ENCODE measurements around the gene TRIOBP. TPM values are rescaled to one million over a fixed set of nuclear protein-coding genes. Genes with fewer than 3 reads are reported as not detected.

TRIOBP gene
- total RNA-seq, 1 experiment from 2014 or later, result 170 TPM

DNA sequence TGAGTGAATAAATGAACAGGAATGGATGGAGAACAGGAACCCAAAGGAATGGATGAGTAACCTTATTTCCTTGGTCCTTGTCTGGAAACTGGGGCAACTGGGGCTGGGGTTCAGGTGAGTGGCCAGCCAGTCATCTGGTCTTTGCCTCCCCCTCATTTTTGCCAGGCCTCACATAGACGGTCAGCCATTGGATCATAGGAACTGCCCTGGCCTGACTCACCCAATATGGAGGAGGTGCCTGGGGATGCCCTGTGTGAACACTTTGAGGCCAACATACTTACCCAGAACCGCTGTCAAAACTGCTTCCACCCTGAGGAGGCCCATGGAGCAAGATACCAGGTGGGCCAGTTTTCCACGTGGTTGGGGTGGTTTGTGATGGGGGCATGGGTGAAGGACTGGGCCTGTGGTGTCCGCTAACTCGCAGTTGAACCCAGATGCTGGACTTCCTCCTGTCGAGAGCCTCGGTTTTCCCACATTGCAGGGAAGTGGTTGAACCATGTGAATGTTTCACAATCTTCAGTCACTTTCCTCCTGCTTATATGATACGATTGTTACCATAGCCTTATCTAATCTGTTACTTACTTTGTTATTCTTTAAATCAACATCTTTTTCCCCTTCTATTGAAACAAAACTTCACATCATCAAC lies 4.4 kb downstream of the TRIOBP start:
- Histone ChIP-seq H4K20me1 (ENCODE audit: insufficient read depth) (no peaks in the 10 kb centered on the region), H3K9me3 (ENCODE audit: insufficient read depth, low read depth) (no peaks in the 10 kb centered on the region), H3K27me3 (ENCODE audit: insufficient read depth, low read depth) (no peaks in the 10 kb centered on the region), H3K79me2 (ENCODE audit: low read depth) (no peaks in the 10 kb centered on the region), H3K4me2 (no peak overlapping the region), H3K4me3 (no peak overlapping the region), H3F3A (ENCODE audit: insufficient read depth, low read depth) (peaks cover 23% of the 10 kb centered on the region), H3K9me2 (ENCODE audit: insufficient read depth) (no peaks in the 10 kb centered on the region), H3K27ac (no peak overlapping the region), H3K36me3 (ENCODE audit: low read depth) (no peaks in the 10 kb centered on the region), H3K4me1 (replicated peaks; ENCODE audit: insufficient read depth) (peaks cover 9% of the 10 kb centered on the region), H2AFZ (no peak overlapping the region)
- no TSS peak for BruUV-seq (replicated peaks)
- no peak for DNase-seq
- ChIA-PET CTCF (no interaction called here), POLR2A (ENCODE audit: unreplicated experiment) (no interaction called here)
- intact Hi-C loops (cut with micrococcal nuclease; ENCODE audit: unreplicated experiment), result no loop called here
- no peak for TF ChIP-seq EZH2 (IDR thresholded peaks at IDR 0.05; ENCODE audit: low read depth)
- TF ChIP-seq, protein P1, sequence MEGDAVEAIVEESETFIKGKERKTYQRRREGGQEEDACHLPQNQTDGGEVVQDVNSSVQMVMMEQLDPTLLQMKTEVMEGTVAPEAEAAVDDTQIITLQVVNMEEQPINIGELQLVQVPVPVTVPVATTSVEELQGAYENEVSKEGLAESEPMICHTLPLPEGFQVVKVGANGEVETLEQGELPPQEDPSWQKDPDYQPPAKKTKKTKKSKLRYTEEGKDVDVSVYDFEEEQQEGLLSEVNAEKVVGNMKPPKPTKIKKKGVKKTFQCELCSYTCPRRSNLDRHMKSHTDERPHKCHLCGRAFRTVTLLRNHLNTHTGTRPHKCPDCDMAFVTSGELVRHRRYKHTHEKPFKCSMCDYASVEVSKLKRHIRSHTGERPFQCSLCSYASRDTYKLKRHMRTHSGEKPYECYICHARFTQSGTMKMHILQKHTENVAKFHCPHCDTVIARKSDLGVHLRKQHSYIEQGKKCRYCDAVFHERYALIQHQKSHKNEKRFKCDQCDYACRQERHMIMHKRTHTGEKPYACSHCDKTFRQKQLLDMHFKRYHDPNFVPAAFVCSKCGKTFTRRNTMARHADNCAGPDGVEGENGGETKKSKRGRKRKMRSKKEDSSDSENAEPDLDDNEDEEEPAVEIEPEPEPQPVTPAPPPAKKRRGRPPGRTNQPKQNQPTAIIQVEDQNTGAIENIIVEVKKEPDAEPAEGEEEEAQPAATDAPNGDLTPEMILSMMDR (conservative IDR thresholded peaks at IDR 0.05), result no peak

- Histone ChIP-seq H2AFZ (no peak overlapping the region), H3K27ac (no peak overlapping the region), H3K4me1 (replicated peaks; ENCODE audit: insufficient read depth) (no peaks in the 10 kb centered on the region), H3F3A (ENCODE audit: insufficient read depth, low read depth) (peaks cover 19% of the 10 kb centered on the region; the same call in 1 of the 2 replicates), H3K4me2 (no peak overlapping the region), H3K36me3 (ENCODE audit: low read depth) (no peaks in the 10 kb centered on the region), H3K27me3 (ENCODE audit: insufficient read depth, low read depth) (no peaks in the 10 kb centered on the region), H3K4me3 (no peak overlapping the region), H3K9me2 (ENCODE audit: insufficient read depth) (no peaks in the 10 kb centered on the region), H3K79me2 (ENCODE audit: low read depth) (no peaks in the 10 kb centered on the region), H4K20me1 (ENCODE audit: insufficient read depth) (no peaks in the 10 kb centered on the region), H3K9me3 (ENCODE audit: insufficient read depth, low read depth) (no peaks in the 10 kb centered on the region)
- POLR2A ChIA-PET (ENCODE audit: unreplicated experiment), result interaction anchor here (0.6 kb wide), 1 partner anchor 1482 kb away, joined by 3 read pairs; no protein-coding TSS in a partner anchor
- DNase-seq, result no peak
- TF ChIP-seq, protein P1 (conservative IDR thresholded peaks at IDR 0.05), result no peak
- TF ChIP-seq EZH2 (IDR thresholded peaks at IDR 0.05; ENCODE audit: low read depth), result no peak
- BruUV-seq (replicated peaks), result no TSS peak
- CTCF ChIA-PET, result no interaction called here
- intact Hi-C loops (cut with micrococcal nuclease; ENCODE audit: unreplicated experiment), result no loop called here
Measured at GRCh38 chr22:37703906-37704305, 7.1 kb downstream of the TRIOBP start.

DNA sequence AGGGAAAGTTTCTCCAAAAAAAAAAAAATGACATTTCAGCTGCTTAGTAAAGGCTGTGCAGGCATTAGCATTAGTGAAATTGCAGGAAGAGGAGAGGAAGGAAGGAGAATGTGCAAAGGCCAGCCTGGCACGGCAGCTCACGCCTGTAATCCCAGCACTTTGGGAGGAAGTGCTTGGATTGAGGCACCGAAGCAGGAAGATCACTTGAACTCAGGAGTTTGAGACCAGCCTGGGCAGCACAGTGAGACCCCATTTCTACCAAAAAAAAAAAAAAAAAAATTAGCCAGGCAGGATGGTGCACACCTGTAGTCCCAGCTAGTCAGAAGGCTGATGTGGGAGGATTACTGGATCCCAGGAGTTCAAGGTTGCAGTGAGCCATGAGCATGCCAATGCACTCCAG lies 7.8 kb downstream of the TRIOBP start:
- BruUV-seq (replicated peaks), result no TSS peak
- peaks cover 19% of the 10 kb centered on the region; the same call in 1 of the 2 replicates for H3F3A ChIP-seq (ENCODE audit: insufficient read depth, low read depth)
- CTCF ChIA-PET, result interaction anchor here (0.7 kb wide), 1 partner anchor 80 kb away, joined by 3 read pairs; no protein-coding TSS in a partner anchor

More for the DNA sequence above, 7.8 kb downstream of the TRIOBP start:
- H3K4me1 ChIP-seq (replicated peaks; ENCODE audit: insufficient read depth), result no peaks in the 10 kb centered on the region
- intact Hi-C loops (cut with micrococcal nuclease; ENCODE audit: unreplicated experiment), result no loop called here
- no peaks in the 10 kb centered on the region for H3K27me3 ChIP-seq (ENCODE audit: insufficient read depth, low read depth)
- H2AFZ ChIP-seq, result no peak overlapping the region
- POLR2A ChIA-PET (ENCODE audit: unreplicated experiment), result no interaction called here
- H3K4me3 ChIP-seq, result no peak overlapping the region
- TF ChIP-seq, protein P1 (conservative IDR thresholded peaks at IDR 0.05), result no peak
- no peak for TF ChIP-seq EZH2 (IDR thresholded peaks at IDR 0.05; ENCODE audit: low read depth)
- no peaks in the 10 kb centered on the region for H3K79me2 ChIP-seq (ENCODE audit: low read depth)
- no peaks in the 10 kb centered on the region for H3K9me2 ChIP-seq (ENCODE audit: insufficient read depth)
- H3K4me2 ChIP-seq, result no peak overlapping the region
- no peaks in the 10 kb centered on the region for H3K36me3 ChIP-seq (ENCODE audit: low read depth)
- DNase-seq, result no peak
- no peaks in the 10 kb centered on the region for H4K20me1 ChIP-seq (ENCODE audit: insufficient read depth)
- no peaks in the 10 kb centered on the region for H3K9me3 ChIP-seq (ENCODE audit: insufficient read depth, low read depth)
- no peak overlapping the region for H3K27ac ChIP-seq

Data from PC-9 (cell line).